ENCODE results near the gene MTSS2. TPM values are rescaled to one million over a fixed set of nuclear protein-coding genes. Genes with fewer than 3 reads are reported as not detected.

Gene MTSS2
- total RNA-seq, 1 experiment from 2014 or later, result 52.0 TPM

- H3K27me3 ChIP-seq, result no peaks in the 10 kb centered on the region
- no peaks in the 10 kb centered on the region for H3K36me3 ChIP-seq
- no peak overlapping the region for H3K4me3 ChIP-seq
- DNase-seq, result no peak
- H3K9me3 ChIP-seq, result no peaks in the 10 kb centered on the region
Measured at GRCh38 chr16:70720425-70721201, 34.8 kb upstream of the MTSS2 start.

DNA sequence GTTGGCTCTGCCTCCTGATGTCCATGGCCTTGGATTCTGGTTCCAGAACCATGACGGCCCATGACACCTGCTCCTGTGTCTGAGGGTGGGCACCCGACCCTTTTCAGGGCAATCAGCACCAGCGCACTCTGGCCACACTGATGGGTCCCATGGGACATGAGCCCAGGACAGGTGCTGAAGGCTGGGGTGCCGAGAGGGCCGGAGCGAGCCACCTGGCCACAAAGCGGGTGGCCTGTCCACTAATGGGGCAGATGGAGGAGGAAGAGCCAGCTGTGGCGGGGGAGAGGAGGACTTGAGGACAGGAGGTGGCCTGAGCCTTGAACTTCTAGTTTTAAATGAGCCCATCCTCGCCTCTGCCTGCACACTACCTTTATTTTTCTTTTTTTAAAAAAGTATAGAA lies 31.2 kb upstream of the MTSS2 start:
- H3K27me3 ChIP-seq, result no peaks in the 10 kb centered on the region
- H3K36me3 ChIP-seq, result no peaks in the 10 kb centered on the region
- H3K4me3 ChIP-seq, result no peak overlapping the region
- H3K9me3 ChIP-seq, result no peaks in the 10 kb centered on the region
- no peak for DNase-seq

GRCh38 chr16:70715860-70716357 lies 30.1 kb upstream of the MTSS2 start:
- Histone ChIP-seq H3K4me3 (no peak overlapping the region), H3K27me3 (no peaks in the 10 kb centered on the region), H3K9me3 (no peaks in the 10 kb centered on the region), H3K36me3 (no peaks in the 10 kb centered on the region)
- DNase-seq, result peak; percentile 44

DNA sequence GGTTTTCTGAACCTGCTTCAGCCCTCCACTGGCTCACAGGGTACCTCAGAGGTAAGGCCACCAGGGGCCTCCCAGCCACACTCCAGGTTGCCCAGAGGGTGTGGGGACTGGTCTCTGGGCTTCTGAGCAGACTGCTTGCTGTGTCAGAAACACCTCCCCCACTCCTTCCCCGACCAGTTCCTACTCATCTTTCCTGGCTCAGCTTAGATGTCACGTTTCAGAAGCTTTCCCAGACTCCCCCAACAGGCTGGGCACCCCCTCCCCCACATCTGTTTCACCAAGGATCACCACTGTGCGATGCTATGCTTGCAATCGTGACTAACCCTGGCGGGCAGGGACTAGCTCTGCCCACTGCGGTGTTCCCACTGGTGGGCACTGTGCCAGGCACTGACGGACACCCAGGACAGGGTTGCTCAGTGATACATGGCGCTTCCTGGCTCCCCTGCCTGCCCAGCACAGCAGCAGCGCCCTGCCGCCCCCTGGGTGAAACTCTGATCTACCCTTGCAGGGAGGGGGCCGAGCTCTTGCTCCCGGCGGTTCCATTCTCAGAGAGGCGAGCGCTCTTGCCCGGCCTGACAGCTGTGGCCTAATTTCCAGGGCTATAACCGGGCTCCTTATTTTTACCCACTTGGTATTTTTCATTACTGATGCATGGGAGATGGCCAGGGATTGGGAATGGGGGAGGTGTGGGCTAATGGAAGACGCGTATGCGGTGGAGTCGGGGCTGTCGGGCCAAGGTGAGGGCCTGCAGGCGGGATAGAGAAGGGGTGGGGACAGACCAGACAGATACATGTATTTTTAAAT lies 29.4 kb upstream of the MTSS2 start:
- H3K36me3 ChIP-seq, result no peaks in the 10 kb centered on the region
- no peaks in the 10 kb centered on the region for H3K9me3 ChIP-seq
- peak; percentile 99 for DNase-seq
- H3K4me3 ChIP-seq, result no peak overlapping the region
- no peaks in the 10 kb centered on the region for H3K27me3 ChIP-seq

- DNase-seq, result no peak
- no peaks in the 10 kb centered on the region for H3K27me3 ChIP-seq
Measured at GRCh38 chr16:70714581-70715054, 28.8 kb upstream of the MTSS2 start.

GRCh38 chr16:70713824-70714223 lies 28.0 kb upstream of the MTSS2 start:
- Histone ChIP-seq H3K9me3 (no peaks in the 10 kb centered on the region), H3K4me3 (no peak overlapping the region), H3K36me3 (no peaks in the 10 kb centered on the region), H3K27me3 (no peaks in the 10 kb centered on the region)
- no peak for DNase-seq

More at GRCh38 chr16:70714581-70715054, 28.8 kb upstream of the MTSS2 start:
- no peaks in the 10 kb centered on the region for H3K9me3 ChIP-seq
- no peak overlapping the region for H3K4me3 ChIP-seq
- no peaks in the 10 kb centered on the region for H3K36me3 ChIP-seq

DNA sequence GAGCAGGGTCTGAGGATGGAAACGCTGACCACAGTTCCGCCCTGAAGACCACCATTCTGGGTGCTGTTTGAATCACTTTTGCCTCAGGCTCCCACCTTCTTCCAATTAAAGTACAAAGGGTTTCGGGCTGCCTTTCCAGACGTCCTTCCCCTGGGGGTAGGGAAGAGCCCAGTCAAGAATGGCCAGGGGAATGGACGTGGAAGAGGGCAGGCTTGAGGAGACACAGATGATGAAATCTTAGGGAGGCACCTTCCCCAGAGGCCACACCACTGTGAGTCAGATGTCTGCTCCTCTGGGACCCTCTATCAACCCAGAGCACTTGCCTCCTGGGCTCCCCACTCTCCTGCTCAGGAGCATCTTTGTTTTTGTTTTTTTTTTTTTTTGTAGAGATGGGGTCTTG lies 27.5 kb upstream of the MTSS2 start:
- no peaks in the 10 kb centered on the region for H3K9me3 ChIP-seq
- no peaks in the 10 kb centered on the region for H3K27me3 ChIP-seq
- no peak for DNase-seq
- no peaks in the 10 kb centered on the region for H3K36me3 ChIP-seq
- H3K4me3 ChIP-seq, result no peak overlapping the region

- no peak overlapping the region for H3K4me3 ChIP-seq
- DNase-seq, result no peak
Measured at GRCh38 chr16:70712942-70713341, 27.1 kb upstream of the MTSS2 start.

GRCh38 chr16:70712359-70712758 lies 26.5 kb upstream of the MTSS2 start:
- DNase-seq, result no peak
- Histone ChIP-seq H3K27me3 (no peaks in the 10 kb centered on the region), H3K4me3 (no peak overlapping the region), H3K9me3 (no peaks in the 10 kb centered on the region), H3K36me3 (no peaks in the 10 kb centered on the region)

More at GRCh38 chr16:70712942-70713341, 27.1 kb upstream of the MTSS2 start:
- Histone ChIP-seq H3K27me3 (no peaks in the 10 kb centered on the region), H3K9me3 (no peaks in the 10 kb centered on the region), H3K36me3 (no peaks in the 10 kb centered on the region)

DNA sequence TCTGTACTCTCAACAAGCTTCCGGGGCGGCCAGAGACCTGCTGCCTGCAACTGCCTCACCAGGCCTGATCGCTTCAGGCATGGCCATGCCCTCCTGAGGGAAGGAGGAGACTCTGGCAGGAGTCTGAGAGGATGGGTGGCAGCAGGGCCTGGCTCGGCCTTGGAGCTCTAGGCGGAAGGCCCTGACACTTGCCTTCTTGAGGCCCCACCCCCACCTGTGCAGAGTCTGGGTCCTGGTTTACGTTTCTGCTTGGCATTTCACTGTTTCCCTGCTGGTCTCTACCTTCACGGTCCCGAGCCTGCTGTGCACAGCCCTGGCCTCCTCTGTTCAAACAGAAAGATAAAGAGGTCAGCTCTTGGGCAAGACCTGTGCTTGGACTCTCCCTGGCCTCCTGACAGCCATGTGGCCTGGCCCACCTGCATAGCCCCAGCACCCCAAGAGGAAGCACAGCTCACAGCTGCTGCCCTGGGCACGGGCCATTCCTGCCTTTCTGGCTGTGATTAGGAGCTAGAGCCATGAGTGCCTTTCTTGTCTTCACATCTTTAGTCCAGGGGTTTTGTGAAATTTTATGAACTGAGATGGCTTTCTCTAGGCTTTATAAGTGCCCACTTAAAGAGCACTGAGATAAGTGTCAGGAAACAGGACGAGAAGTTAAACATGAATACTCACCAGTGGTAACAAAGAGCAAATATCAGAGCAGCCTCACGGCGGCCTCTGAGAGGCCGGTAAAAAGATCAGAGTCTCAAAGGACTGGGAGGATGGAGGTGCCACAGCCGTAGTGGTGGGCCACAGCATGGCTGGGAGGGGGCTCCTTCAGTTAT lies 25.6 kb upstream of the MTSS2 start:
- Histone ChIP-seq H3K36me3 (no peaks in the 10 kb centered on the region), H3K27me3 (no peaks in the 10 kb centered on the region), H3K9me3 (no peaks in the 10 kb centered on the region), H3K4me3 (no peak overlapping the region)
- no peak for DNase-seq

DNA sequence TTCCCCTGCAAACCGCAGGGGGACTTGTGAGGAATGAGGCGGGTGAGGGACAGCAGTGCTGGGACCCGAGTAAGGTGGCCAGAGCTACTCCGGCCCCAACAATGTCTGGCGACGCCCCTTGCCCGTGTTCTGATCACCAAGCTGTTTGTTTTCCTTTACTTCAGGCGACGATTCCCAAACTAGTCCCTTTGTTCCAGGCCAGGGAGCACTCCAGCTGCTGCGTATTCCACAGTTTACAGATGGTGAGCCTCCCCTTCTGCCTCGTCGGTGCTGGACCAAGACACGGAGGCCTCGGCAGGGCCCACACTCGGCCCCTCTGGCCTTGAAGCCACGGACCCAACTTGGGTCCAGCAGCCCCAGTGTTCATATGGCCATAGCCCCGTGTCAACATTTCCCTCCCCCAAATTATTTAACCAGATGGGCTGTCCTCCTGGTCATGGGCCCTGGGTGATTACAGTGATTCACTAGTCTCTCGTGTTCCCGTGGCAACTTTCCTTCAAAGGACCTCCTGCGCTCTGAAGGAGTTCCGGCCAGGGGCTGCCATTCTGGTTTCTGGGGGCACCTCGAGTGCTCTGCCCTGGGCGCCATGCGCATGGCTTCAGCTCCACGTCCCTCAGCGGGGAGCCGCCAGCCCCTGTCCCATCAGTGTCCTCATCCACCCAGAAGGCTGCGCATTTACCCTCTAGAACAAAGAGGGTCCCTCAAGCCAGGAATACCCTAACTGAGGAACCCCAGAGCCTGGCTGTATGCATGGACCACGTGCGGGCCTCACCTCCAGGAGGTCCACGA lies 24.8 kb upstream of the MTSS2 start:
- Histone ChIP-seq H3K27me3 (no peaks in the 10 kb centered on the region), H3K4me3 (no peak overlapping the region), H3K9me3 (no peaks in the 10 kb centered on the region), H3K36me3 (no peaks in the 10 kb centered on the region)
- DNase-seq, result no peak

DNA sequence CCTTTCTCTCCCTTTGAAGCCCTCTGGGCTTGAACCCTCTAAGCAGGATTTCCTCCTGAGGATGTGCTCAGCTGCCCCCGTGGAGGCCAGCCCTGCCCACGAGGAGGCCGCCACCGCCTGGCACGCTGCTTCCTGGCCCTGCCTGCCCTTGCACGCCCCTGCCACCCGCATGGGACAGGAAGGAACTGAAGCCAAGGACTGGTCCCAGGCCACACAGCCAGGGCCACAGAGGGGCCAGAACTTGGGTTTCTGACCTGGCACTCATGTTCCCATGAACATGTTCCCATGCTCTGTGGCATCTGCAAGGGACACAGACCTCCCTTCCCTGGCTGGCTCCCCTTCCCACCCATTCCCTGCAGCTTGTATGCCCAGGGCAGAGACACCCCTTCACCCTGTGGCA lies 24.1 kb upstream of the MTSS2 start:
- no peak for DNase-seq
- Histone ChIP-seq H3K4me3 (no peak overlapping the region), H3K9me3 (no peaks in the 10 kb centered on the region), H3K36me3 (no peaks in the 10 kb centered on the region), H3K27me3 (no peaks in the 10 kb centered on the region)

- no peaks in the 10 kb centered on the region for H3K36me3 ChIP-seq
- H3K4me3 ChIP-seq, result no peak overlapping the region
- no peaks in the 10 kb centered on the region for H3K27me3 ChIP-seq
- H3K9me3 ChIP-seq, result no peaks in the 10 kb centered on the region
- no peak for DNase-seq
Measured at GRCh38 chr16:70709457-70709856, 23.6 kb upstream of the MTSS2 start.

DNA sequence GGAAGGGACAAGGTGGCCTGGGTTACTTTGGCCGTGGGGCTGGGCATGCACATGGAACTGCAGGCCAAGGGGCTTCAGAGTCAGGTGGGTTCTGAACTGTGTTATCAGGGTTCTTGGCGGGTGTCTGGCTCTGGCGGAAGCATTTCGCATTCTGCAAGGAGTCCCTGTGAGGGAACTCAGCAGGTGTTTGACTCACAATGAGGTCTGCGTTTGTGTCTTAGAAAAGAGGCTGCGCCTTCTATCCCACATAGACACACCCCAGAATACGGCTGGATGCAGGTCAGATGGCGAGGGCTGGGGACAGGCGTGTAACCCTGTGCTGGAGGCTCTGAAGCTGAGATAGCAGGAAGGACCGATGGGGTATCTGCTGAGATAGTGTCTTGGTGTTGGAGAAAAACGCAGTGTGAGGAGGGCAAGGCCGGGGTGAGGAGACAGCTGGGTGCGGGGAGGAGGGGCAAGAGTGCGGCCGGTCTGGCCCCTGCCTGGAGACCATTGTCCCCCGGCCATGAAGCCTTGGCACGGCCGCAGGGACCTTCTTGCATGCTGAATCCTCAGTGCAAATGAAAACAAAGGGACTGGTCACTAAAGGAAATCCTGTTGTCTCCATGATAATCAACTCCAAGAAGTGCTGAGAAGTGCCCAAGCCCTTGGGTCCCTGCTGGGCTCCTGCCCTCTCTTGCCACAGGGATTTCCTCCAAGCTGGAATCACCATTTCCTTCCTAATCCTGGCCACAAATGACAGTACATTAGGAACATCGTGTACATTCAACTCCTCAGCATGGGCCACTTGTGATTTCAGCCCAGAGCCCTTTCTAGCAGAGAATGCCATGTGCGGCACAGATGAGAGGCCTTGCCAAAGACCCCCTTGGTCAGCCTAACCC lies 22.8 kb upstream of the MTSS2 start:
- Histone ChIP-seq H3K4me3 (no peak overlapping the region), H3K27me3 (no peaks in the 10 kb centered on the region), H3K9me3 (no peaks in the 10 kb centered on the region), H3K36me3 (no peaks in the 10 kb centered on the region)
- DNase-seq, result no peak

DNA sequence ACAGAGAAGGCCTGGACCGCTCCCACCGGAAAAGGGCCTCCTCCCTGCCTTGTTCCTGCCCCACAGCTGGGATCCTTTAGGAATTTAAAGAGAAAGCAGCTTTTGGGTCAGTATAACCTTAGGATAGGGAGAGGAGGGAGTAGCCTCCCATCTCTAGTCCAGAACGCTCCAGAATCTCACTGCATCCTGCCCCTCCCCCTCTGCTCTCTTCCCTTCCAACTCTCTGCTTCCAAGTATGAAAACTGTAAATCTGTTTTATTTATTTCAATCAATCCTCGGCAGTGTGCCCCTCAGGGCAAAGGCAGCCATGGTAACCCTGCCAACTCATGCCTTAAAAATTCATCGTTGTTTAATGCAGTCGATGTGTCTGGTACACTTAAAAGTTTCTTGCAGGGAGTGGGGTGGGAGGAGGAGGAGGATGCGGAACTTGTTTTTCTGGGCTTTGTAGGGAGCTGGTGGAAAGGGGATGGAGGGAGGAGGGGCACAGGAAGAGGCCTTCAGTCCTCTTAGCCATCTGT lies 21.2 kb upstream of the MTSS2 start:
- no peak overlapping the region for H3K4me3 ChIP-seq
- no peaks in the 10 kb centered on the region for H3K36me3 ChIP-seq
- no peaks in the 10 kb centered on the region for H3K9me3 ChIP-seq
- H3K27me3 ChIP-seq, result no peaks in the 10 kb centered on the region
- peak; percentile 75 for DNase-seq
